Stimulated activated naive CD8-positive, alpha-beta T cell treated with anti-CD3 and anti-CD28 coated beads, Interleukin-15, Interleukin-2, amounts not matched to agents 100 U/mL and 50 U/mL, for 24 hours (primary cell): ENCODE measurements around the gene FNIP1.
"Not testable (repeated sequence)": the region's sequence is repeated elsewhere in the genome, so short reads cannot be mapped to it uniquely, and the experiment has no call there.

Source experiments
- ATAC-seq: fragments of 150-1000 bp; cut with Tn5 transposase; one replicate; pipeline ENCODE4 v1.10.0; 2021
- DNase-seq: peaks from one replicate; pipeline ENCODE4 v3.0.0; 2021

The FNIP1 gene

DNA sequence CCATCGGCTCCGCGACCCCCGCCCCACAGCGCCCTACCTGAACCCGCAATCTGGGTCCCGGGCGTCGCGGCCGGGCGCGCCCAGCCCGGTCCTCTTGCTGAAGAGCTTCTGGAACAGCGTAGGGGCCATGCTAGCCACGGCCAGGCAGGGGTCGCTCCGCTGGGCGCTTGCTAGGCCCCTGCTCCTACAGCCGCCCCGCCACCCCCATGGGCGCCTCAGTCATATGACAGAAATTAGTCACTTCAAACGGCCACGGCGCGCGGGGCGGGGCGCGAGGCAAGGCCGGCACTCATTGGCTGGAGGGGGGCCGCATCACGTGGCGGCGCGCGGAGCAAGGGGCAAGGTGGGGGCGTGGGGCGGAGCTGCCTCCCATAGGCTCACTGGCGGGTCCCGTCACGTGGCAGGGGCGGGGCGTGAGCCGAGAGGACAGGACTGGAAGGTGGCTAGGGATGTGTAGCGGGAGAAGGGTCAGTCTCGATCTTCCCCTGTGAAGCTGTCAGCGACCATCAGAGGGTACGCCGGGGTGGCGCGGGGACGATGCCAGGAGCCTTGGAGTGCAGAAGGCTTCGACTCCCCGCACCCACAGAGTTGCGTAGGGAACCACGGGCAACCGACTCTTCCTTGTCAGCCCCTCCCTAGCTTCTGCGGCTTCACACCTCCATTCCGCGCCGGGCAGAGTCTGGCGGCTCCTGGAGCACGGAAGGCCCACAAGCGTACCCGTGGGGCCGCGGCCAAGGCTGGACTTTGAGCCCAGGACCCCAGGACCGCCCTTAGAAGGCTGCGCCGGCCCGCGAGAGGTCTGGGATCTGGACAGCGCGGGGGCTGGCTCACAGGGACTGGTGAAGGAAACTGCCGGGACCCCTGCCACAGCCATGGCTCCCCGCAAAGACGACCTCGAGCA, at the start of gene FNIP1:
Gene FNIP1, minus strand, starts transcription at position 225 of the 901 bp plus-strand sequence. Its CDS starts 96 bp downstream, at position 129.
- ATAC-seq (peak; percentile 98), DNase-seq (peak; percentile 99)

DNA sequence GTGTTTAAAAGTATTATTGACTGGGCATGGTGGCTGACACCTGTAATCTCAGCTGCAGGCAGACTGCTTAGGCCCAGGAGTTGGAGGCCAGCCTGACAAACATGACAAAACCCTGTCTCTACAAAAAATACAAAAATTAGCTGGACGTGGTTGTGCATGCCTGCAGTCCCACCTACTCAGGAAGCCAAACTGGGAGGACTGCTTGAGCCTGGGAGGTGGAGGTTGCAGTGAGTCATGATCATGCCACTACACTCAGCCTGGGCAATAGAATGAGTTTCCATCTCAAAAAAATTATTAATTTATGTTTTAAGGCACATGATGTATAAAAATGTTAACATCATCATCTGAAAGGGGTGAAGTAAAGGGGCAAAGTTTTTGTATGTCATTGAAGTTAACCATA, 49.7 kb upstream of the FNIP1 start:
- ATAC-seq (no peak), DNase-seq (no peak)

- ATAC-seq = no peak
- DNase-seq = no peak
Observed at GRCh38 chr5:131845828-131846227, 49.0 kb upstream of the FNIP1 start.

DNA sequence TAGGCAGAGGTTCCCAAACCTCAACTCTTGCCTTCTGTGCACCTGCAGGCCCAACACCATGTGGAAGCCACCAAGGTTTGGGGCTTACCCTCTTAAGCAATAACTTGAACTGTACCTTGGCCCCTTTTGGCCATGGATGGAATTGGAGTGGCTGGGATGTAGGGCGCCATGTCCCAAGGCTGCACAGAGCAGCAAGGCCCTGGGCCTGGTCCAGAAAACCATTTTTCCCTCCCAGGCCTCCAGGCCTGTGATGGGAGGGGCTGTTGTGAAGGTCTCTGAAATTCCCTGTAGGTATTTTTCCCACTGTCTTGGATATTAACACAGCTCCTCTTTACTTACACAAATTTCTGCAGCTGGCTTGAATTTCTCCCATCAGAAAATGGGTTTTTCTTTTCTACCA, 46.2 kb upstream of the FNIP1 start:
- not testable (repeated sequence) for ATAC-seq, DNase-seq

GRCh38 chr5:131832702-131833101, 35.9 kb upstream of the FNIP1 start:
- not testable (repeated sequence) for ATAC-seq, DNase-seq

DNA sequence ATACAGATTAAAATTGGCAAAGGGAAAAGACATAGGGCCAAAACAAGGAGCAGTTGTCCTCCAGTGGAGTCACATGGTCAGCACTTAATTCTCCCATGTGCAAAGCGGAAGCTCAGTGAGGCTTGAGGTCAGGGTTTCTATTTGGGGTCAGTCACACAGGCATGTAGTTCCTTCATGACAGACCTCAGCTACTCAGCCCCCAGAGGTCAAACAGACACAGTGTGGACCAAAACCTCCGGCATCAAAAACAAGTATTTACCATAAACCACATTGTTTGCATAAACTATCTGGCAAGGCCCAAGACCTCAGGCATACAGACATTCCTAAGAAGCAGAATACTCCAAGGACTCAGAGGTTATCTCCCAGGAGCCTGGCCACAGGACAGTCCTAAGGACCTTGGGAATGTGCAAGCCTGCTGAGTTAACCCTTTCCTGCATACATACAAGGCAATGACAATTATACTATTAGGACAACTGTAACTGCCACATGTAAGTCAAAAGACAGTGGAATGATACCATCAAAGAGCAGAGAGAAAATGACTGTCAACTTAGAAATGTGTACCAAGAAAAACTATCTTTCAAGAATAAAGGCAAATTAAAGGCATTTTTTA, 28.7 kb upstream of the FNIP1 start:
- ATAC-seq (no peak), DNase-seq (no peak)

DNA sequence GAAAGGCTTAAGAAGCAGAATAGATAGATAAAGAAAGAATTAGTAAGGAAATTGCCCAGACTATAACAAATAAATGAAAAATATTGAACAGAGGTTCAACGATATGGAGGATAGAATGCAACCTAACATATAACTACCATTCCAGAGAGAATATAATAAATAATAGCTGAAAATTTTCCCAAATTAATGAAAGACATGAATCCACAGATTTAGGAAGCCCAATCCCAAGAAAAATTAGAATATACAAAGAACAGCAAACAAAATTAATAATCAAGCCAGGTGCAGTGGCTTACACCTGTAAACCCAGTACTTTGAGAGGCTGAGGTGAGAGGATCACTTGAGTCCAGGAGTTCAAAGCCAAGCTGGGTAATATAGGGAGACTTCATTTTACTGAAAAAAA, 27.8 kb upstream of the FNIP1 start:
- DNase-seq = no peak
- ATAC-seq = no peak

DNA sequence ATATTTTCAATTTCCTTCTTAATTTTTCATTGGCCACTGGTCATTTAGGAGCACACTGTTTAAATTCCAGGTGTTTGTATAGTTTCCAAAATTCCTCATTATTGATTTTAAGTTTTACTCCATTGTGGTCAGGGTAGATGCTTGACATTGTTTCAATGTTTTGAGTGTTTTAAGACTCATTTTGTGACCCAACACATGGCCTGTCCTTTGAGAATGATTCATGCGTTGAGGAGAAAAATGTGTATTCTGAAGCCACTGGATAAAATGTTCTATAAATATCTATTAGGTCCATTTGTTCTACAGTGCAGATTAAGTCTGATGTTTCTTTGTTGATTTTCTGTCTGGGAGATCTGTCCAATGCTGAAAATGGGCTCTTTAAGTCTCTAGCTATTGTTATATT, 24.4 kb upstream of the FNIP1 start:
- no peak for DNase-seq

DNA sequence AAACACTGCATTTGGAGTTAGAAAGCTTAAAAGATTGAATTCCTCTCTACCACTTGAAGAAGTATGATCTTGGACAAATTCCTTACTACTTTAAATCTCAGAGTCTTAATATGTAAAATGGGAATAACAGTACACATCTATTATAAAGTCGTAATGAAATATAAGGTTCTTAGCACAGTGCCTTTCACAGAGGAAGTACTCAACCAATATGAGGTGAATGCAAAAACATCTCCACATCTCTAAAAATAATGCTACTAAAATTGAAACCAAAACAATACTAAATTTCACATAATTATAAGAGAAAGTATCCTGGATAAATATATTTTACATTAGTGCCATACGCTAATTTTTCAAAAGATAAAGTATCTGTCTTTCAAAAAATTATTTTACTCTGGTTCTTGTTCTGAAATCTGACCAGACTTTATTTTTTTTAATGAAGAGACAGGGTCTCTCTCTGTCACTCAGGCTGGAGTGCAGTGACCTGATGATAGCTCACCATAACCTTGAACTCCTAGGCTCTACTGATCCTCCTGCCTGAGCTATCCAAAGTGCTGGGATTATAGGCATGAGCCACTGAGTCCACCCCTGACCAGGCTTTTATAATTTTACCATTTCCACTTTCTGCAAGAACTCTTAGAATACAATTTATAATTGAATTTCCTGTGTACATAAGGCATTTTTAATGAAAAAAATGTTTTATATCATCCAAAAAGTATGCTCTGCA, 21.3 kb upstream of the FNIP1 start:
- DNase-seq (no peak), ATAC-seq (no peak)

More for the DNA sequence above, 24.4 kb upstream of the FNIP1 start:
- no peak for ATAC-seq

- DNase-seq (no peak), ATAC-seq (no peak)
Observed at GRCh38 chr5:131814990-131815389, 18.2 kb upstream of the FNIP1 start.

DNA sequence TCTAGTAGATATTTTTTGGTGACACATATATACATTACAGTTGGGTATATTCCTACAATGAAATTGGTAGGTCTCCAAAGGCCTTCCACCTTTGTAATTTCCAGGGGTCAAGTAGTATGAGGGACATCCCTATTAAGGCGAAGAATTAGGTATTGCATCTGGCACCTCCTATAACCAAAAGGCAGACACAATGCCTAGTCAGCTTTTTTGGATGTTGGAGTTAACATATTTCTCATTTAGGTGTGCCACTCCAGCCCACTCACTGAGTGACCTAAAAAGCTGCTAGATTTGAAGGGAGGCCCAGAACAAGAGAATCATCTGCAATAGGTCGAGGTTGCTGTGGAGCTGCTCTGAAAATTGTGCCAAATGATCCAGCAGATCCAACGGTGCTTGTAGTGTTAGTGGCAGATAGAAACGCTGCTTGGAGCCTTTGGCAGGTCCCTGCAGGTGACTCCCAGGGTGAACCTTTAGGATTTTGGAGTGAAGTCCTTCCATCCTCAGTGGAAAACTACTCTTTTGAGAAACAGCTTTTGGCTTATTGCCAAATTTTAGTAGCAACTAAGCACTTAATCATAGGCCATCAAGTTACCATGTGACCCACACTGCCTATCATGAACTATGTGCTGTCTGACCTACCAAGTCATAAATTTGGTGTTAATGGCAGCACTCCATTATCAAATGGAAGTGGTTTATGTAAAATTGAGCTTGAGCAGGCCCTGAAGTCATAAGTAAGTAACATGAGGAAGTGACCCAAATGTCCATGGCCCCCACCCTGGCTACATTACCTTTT, 15.7 kb upstream of the FNIP1 start:
- no peak for ATAC-seq
- DNase-seq = no peak

DNA sequence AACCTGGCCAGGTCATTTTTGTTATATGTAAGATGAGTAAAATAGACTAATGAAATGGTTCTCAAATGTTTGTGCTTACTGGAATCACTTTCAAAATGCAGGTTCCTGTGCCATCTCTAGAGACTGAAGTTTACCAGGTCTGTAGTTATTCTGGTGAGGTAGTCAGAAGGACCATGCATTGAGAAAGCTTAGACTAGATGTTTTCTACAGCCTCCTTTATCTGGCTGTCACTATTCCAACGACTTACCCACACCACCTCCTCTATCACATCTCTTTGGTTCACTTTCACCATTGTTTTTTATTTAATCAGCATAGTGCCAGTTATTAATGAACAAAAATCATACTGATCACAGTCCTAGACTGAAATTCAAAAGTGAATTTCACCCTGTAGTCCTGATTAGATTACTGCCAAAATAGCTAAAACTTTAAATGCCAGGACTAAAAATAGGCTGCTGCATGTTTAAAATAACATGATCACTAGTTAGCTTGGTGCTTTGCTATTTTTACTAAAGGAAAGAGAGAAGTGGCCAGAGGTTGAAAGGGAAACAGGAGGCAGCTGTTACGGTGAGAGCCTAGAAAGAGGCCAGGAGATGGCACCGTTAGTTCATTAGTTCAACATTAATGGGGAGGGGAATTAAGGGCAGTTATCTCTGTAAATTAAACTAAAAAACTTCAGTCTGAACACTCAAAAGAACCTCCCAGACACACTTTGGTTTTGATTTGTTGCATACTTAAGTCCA, 13.9 kb upstream of the FNIP1 start:
- DNase-seq (no peak), ATAC-seq (no peak)

GRCh38 chr5:131795879-131796792, 681 bp downstream of the FNIP1 start:
- DNase-seq = peak; percentile 49
- ATAC-seq = peak; percentile 6

DNA sequence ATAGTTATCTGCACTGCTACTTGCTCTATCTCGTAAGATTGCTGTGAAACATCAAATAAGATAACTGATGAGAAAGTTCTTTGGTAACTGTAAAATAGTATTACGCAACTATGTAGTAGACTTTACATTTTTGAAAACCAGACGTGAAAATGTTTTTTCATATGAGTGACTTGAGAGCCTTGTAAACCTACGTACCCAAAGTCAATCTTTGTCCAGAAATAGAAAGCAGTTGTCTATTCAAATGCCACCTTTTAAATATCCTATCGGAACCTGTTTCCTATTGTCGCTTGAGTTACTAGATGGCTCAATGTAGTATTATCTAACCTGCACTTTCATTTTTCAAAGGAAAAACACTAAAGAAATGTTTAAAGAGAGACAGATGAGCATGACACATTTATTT, 1.6 kb downstream of the FNIP1 start:
- no peak for ATAC-seq
- no peak for DNase-seq

DNA sequence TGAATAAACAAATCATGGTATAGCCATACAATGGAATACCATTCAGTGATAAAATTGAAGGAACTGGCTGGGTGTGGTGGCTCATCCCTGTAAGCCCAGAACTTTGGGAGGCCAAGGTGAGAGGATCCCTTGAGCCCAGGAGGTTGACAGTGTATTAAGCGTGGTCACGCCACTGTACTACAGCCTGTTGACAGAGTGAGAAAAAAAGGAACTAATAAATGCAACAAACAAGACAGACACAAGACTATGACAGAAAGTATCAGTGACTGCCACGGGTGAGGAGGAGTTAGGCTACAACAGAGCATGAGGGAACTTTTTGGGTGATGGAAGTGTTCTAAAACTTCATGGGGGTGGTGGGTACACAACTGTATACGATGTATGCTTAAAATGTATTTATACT, 2.2 kb downstream of the FNIP1 start:
- DNase-seq (no peak), ATAC-seq (no peak)

- DNase-seq = no peak
Observed at GRCh38 chr5:131792896-131793295, 3.9 kb downstream of the FNIP1 start.

DNA sequence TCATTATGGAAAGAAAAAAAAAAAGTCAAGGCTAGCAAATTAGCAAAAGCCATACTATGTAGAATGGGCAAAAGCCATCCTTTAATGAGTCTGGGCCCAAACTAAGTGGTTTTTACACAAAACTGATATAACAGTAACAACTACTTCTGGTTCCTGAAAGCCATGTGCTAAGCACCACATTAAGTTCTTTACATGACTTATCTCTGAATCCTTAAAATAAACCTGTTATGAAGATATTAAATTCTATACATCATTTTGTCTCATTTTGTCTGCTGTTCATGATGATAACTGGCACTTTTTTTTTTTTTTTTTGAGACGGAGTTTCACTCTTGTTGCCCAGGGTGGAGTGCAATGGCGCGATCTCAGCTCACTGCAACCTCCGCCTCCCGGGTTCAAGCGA, 5.0 kb downstream of the FNIP1 start:
- DNase-seq (no peak), ATAC-seq (no peak)

More at GRCh38 chr5:131792896-131793295, 3.9 kb downstream of the FNIP1 start:
- ATAC-seq = no peak

DNA sequence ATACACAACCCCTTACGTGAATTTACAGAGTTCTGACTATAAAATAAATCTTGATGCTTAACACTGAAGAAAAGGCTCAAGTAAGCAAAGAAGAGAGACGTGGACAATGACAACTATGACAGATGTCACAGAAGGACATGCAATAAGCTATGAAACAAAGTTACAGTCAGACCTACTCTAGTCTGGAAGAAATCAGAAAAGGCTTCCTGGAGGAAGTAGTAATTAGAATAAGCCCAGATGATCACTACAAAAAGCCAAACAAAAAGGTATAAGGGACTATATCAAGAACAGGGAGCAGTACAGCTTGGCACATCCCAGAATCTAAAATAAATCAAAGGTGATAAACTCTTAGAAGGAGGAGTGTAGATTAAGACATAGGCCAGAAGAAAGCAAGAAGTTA, 6.3 kb downstream of the FNIP1 start:
- ATAC-seq (no peak), DNase-seq (no peak)

DNA sequence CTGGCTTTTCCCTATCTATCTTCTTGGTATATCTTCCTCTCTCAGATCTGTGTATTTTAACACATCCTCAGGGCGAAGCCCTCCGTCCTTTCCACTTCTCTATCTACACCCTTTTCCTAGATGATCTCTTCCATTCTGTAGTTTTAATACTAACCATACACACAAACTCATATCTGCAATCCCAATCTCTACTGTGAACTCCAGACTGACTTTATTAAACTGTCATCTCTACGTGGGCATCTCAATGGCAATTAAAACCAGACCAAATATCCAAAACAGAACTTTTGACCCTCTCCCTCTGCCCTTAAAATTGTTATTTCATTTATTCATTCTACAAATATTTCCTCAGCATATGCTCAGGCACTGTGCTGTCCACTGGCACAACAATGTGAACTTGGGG, 7.1 kb downstream of the FNIP1 start:
- DNase-seq (no peak), ATAC-seq (no peak)

DNA sequence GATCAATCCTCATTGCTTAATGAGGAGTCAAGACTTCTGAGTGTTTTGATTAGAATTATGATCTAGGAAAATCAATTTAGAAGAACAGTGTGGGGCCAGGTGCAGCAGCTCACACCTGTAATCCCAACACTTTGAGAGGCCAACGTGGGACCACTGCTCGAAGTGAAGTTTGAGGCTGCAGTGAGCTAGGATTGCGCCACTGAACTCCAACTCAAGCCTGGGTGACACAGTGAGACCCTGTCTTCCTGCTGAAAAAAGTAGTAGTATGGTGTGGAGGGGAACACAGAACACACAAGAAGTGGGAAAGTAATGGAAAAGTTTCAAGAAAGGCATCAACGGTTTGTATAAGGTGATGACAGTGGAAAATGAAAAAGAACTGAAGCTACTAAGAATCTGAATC, 9.1 kb downstream of the FNIP1 start:
- no peak for ATAC-seq
- DNase-seq = no peak
